ENCODE measurements around the gene ZNF839.
"Not testable (repeated sequence)": the region's sequence is repeated elsewhere in the genome, so short reads cannot be mapped to it uniquely, and the experiment has no call there.

ZNF839 gene

GRCh38 chr14:102319351-102320032, at the start of gene ZNF839:
TSS of gene ZNF839 (plus strand) at chr14:102319746. CDS start at chr14:102319766, 20 bp downstream.
- peak; percentile 91 for DNase-seq (ENCODE audit: low spot score)

- DNase-seq (ENCODE audit: low spot score) = no peak
Observed at GRCh38 chr14:102272392-102272791, 47.2 kb upstream of the ZNF839 start.

GRCh38 chr14:102275866-102276265, 43.7 kb upstream of the ZNF839 start:
- DNase-seq (ENCODE audit: low spot score) = no peak

DNA sequence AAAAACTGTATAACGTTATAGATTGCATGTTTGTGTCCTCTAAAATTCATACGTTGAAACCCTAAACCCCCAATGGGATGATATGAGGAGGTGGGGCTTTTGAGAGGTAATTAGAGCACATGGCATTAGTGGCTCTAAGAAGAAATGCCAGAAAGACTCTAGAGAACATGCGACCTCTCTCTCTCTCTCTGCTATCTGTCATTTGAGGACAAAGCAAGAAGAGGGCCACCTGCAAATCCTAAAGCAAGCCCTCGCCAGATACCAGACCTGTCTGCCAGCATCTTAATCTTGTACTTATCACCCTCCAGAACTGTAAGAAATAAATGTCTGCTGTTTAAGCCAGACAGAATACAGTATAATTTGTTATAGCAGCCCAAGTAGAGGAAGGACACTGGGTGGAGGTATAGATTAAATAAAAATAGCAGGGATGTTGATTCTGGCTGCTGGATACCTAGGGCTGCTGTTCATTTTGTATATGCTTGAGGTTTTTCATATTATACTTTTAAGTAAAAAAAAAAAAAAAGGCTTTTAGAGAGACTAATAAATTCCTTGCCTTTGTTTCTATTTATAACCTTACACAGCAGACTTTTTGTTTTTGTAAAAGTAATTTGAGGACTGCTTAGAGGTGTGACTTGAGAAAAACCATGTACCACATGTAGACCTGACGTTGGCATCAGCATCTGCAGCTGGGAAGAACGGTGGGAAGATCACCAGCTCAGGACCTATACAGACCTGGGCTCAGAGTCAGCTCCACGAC, 41.5 kb upstream of the ZNF839 start:
- DNase-seq (ENCODE audit: low spot score) = no peak

GRCh38 chr14:102278631-102278935, 41.0 kb upstream of the ZNF839 start:
- no peak for DNase-seq (ENCODE audit: low spot score)

GRCh38 chr14:102279282-102279681, 40.3 kb upstream of the ZNF839 start:
- no peak for DNase-seq (ENCODE audit: low spot score)

GRCh38 chr14:102279688-102280348, 39.7 kb upstream of the ZNF839 start:
- no peak for DNase-seq (ENCODE audit: low spot score)

GRCh38 chr14:102280376-102280962, 39.1 kb upstream of the ZNF839 start:
- DNase-seq (ENCODE audit: low spot score) = no peak

DNA sequence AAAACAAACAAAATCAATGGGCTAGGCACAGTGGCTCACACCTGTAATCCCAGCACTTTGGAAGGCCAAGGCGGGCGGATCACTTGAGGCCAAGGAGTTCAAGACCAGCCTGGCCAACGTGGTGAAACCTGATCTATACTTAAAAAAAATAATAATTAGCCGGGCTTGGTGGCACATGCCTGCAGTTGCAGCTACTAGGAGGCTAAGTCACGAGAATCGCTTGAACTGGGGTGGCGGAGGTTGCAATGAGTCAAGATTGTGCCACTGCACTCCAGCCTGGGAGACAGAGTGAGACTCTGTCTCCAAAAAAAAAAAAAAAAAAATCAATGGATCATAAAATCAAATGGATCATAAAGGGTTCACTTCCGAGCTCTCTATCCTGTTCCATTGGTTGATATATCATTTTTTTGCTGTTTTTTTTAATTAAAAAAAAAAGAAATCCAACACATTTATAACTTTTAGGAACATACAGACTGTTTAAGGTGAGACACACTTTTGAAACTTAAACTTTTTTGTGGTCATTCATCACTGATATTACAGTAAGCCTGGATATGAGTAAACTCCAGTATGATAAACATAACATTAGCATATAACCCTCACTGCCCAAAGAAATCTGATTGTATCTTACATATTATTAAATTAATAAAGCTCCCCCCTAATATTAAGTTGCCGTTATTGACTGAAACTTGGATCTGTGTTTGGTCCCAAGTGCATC, 36.6 kb upstream of the ZNF839 start:
- DNase-seq (ENCODE audit: low spot score) = no peak

- no peak for DNase-seq (ENCODE audit: low spot score)
Observed at GRCh38 chr14:102283631-102284129, 35.9 kb upstream of the ZNF839 start.

- peak; percentile 18 for DNase-seq (ENCODE audit: low spot score)
Observed at GRCh38 chr14:102285106-102285505, 34.4 kb upstream of the ZNF839 start.

DNA sequence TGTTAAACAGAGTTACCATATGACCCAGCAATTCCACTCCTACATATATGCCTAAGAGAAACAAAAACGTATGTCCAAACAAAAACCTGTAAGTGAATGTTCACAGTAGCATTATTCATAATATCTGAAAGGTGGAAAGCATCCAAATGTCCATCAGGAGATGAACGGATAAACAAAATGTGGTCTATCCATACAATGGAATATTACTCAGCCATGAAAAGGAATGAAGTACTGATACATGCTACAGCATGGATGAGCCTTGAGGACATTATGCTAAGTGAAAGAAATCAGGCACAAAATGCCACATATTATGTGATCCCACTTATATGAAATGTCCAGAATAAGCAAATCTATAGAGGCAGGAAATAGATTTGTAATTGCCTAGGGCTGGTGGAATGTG, 31.4 kb upstream of the ZNF839 start:
- no peak for DNase-seq (ENCODE audit: low spot score)

- no peak for DNase-seq (ENCODE audit: low spot score)
Observed at GRCh38 chr14:102292441-102292840, 27.1 kb upstream of the ZNF839 start.

DNA sequence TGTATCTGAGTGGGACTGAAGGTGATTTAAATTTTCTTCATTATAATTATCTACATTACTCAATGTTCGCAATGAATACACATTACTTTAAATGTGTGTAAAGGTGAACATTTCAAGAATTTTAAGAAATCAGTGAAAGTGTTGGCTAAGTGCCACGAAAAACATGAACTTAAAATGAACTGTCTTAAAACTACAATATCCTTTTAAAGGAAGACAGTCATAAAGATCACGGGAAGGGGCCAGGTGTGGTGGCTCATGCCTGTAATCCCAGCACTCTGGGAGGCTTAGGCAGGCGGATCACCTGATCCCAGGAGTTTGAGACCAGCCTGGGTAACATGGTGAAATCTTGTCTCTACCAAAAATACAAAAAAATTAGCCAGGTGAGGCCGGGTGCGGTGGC, 25.8 kb upstream of the ZNF839 start:
- no peak for DNase-seq (ENCODE audit: low spot score)

- DNase-seq (ENCODE audit: low spot score) = peak; percentile 51
Observed at GRCh38 chr14:102295270-102295669, 24.3 kb upstream of the ZNF839 start.

DNA sequence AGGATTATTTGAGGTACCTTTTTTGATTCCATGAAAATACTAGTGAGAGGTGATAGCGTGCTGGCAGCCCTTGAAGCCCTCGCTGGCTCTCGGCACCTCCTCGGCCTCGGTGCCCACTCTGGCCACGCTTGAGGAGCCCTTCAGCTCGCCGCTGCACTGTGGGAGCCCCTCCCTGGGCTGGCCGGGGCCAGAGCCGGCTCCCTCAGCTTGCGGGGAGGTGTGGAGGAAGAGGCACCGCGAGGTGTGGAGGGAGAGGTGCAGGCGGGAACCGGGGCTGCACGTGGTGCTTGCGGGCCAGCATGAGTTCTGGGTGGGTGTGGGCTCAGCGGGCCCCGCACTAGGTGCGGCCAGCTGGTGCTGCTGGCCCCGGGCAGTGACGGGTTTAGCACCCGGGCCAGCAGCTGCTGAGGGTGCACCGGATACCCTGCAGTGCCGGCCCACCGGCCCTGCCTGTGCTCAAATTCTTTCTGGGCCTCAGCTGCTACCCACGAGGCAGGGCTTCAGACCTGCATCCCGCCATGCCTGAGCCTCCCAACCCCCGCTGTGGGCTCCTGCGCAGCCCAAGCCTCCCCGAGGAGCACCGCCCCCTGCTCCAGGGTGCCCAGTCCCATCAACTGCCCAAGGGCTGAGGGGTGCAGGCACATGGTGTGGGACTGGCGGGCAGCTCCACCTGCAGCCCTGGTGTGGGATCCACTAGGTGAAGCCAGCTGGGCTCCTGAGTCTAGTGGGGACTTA, 21.9 kb upstream of the ZNF839 start:
- DNase-seq (ENCODE audit: low spot score) = no peak

- not testable (repeated sequence) for DNase-seq (ENCODE audit: low spot score)
Observed at GRCh38 chr14:102298303-102299070, 21.1 kb upstream of the ZNF839 start.

DNA sequence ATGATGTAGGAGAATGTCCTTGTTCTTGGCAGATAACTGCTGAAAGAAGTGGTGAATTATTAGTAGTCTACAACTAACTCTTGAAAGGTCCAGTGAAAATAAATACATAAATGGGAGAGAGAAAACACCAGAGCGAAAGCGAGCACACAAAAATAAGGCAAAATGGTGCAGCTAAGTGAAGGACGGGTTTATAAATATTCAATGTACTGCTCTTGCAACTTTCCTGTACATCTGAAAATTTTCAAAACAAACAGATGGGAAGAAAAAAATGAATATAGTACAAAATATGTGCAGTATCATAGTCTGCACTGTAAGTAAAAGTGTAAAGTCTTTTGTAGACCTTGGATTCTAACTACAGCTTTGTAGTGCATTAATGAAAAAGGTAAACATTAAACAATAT, 15.9 kb upstream of the ZNF839 start:
- DNase-seq (ENCODE audit: low spot score) = no peak

GRCh38 chr14:102304611-102305506, 14.7 kb upstream of the ZNF839 start, which contains the start of gene MOK:
TSS of gene MOK (minus strand) at chr14:102305164. CDS start at chr14:102304968, 196 bp downstream.
- peak; percentile 98 for DNase-seq (ENCODE audit: low spot score)

Measured in NAMALWA (cell line).